Fibroblast of mammary gland (primary cell): ENCODE results near the gene ACTBL2.

Source experiments
- DNase-seq: peaks from one replicate; pipeline ENCODE4 v3.0.0-alpha.2; 2010; ENCODE audit warnings: low read depth
- H3K4me3 ChIP-seq: 2 replicates; pipeline ENCODE4 v1.5.1; 2011; ENCODE audit warnings: low read depth, mild to moderate bottlenecking, low read length, moderate library complexity; ENCODE audit not compliant: control insufficient read depth
- TF ChIP-seq, protein P1 (sequence below): conservative IDR thresholded peaks from 2 replicates; pipeline ENCODE4 v1.5.1; 2011; ENCODE audit warnings: low read depth, low read length, inconsistent platforms; ENCODE audit not compliant: control insufficient read depth, insufficient read depth

ACTBL2 gene

DNA sequence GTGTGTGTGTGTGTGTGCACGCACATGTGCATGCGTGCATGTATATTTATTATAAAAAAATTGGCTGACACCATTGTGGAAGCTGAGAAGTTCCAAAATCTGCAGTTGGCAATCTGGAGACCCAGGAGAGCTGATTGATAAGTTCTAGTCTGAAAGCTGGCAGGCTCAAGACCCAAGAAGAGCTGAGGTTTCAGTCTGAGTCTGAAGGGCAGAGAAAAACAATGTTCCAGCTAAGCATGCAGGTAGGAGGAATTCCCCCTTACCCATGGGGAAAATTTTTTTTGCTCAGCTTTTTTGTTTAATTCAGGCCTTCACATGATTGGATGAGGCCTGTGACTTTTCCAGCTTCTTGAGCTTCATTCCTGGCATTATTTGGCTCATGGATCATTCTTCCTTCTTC is 31.2 kb upstream of the ACTBL2 start:
- TF ChIP-seq, protein P1, sequence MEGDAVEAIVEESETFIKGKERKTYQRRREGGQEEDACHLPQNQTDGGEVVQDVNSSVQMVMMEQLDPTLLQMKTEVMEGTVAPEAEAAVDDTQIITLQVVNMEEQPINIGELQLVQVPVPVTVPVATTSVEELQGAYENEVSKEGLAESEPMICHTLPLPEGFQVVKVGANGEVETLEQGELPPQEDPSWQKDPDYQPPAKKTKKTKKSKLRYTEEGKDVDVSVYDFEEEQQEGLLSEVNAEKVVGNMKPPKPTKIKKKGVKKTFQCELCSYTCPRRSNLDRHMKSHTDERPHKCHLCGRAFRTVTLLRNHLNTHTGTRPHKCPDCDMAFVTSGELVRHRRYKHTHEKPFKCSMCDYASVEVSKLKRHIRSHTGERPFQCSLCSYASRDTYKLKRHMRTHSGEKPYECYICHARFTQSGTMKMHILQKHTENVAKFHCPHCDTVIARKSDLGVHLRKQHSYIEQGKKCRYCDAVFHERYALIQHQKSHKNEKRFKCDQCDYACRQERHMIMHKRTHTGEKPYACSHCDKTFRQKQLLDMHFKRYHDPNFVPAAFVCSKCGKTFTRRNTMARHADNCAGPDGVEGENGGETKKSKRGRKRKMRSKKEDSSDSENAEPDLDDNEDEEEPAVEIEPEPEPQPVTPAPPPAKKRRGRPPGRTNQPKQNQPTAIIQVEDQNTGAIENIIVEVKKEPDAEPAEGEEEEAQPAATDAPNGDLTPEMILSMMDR, result no peak
- no peak for DNase-seq
- H3K4me3 ChIP-seq, result no peak overlapping the region

DNA sequence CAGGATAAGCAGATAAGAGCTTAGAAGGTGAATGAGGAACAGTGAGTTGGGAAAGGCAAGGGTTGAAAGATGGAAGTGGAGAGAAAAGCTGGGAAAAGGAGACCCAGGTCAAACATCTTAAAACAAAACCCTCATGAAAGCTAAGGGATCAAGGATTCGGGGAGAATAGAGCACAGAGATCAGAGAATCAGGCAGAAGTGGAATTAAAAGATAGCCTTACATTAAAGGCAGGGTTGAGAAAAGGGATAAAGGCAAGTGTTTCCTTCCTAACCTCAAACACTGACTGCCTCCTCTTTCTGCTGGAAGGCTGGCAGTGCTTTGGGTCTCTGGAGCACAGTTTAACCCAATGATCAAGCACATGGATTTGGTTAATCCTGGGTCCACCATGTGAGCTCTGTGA is 28.7 kb upstream of the ACTBL2 start:
- no peak overlapping the region for H3K4me3 ChIP-seq
- DNase-seq, result no peak
- TF ChIP-seq, protein P1, result no peak

DNA sequence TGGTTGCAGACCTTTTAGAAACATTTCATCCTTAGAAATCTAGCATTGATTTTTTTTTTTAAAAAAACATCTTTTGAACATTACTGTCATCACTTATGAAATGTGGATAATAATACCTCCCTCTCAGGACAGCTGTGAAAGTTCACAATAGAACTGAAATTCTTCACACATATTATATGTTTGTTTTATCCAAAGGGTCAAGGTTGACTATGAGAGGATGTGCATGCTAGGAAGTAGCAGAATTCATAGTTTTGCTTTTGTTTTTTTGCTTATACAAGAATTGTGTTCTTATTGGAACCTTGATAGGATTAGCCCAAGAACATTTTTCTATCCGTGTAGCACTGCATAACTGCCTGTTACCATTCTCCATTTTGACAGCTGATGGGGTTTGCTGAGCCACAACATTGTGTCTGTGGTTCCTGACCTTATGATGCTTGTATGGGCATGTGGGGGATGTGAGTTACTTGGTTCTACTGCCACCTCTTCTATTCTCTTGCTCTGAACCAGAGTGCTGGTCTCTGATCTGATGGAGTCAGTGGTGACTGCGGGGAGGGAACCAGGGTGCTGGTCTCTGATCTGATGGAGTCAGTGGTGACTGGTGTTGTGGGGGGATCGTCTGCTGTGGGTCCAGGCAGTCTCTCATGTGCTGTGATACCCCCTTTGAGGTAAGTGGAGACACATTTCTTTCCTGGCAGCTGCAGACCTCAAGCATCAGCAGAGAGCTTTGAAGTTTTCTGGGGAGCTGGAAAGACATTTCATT is 27.1 kb upstream of the ACTBL2 start:
- DNase-seq, result no peak
- TF ChIP-seq, protein P1, result no peak
- no peak overlapping the region for H3K4me3 ChIP-seq

GRCh38 chr5:57508211-57508610 is 25.6 kb upstream of the ACTBL2 start:
- no peak overlapping the region for H3K4me3 ChIP-seq
- TF ChIP-seq, protein P1, result no peak
- no peak for DNase-seq

- DNase-seq, result no peak
- TF ChIP-seq, protein P1, result no peak
- H3K4me3 ChIP-seq, result no peak overlapping the region
These were observed 22.9 kb upstream of the ACTBL2 start for GRCh38 chr5:57505272-57506200.

GRCh38 chr5:57504357-57504756 is 21.7 kb upstream of the ACTBL2 start:
- no peak for DNase-seq
- H3K4me3 ChIP-seq, result no peak overlapping the region
- TF ChIP-seq, protein P1, result no peak
